Medulla oblongata (tissue), 1 donor: ENCODE measurements around the gene MUL1.
A peak's percentile ranks its signal among the peaks of the same experiment; 100 is the strongest.

Experiments
- DNase-seq: peaks from one replicate; pipeline ENCODE4 v3.0.0-alpha.2; 2015; ENCODE audit errors: extremely low spot score

Gene MUL1

GRCh38 chr1:20485527-20486456 is 22.2 kb downstream of the MUL1 start, which contains the start of gene CAMK2N1:
TSS of gene CAMK2N1 (minus strand) at chr1:20486210. CDS start at chr1:20485379, 831 bp downstream.
- DNase-seq: peak; percentile 82

- DNase-seq: no peak
Observed at GRCh38 chr1:20484519-20485462, 23.2 kb downstream of the MUL1 start.

GRCh38 chr1:20483833-20484518 is 24.0 kb downstream of the MUL1 start:
- peak; percentile 48 for DNase-seq

- DNase-seq: no peak
Observed at GRCh38 chr1:20483098-20483832, 24.7 kb downstream of the MUL1 start.

- no peak for DNase-seq
Observed at GRCh38 chr1:20481643-20482498, 26.1 kb downstream of the MUL1 start.

- DNase-seq: no peak
Observed at GRCh38 chr1:20480951-20481617, 26.9 kb downstream of the MUL1 start.

GRCh38 chr1:20480243-20480944 is 27.6 kb downstream of the MUL1 start:
- peak; percentile 91 for DNase-seq

- DNase-seq: no peak
Observed at GRCh38 chr1:20479840-20480239, 28.1 kb downstream of the MUL1 start.

- DNase-seq: no peak
Observed at GRCh38 chr1:20478057-20478635, 29.8 kb downstream of the MUL1 start.

- peak; percentile 70 for DNase-seq
Observed at GRCh38 chr1:20477348-20478056, 30.4 kb downstream of the MUL1 start.

- peak; percentile 80 for DNase-seq
Observed at GRCh38 chr1:20476265-20477038, 31.5 kb downstream of the MUL1 start.

GRCh38 chr1:20474996-20475395 is 33.0 kb downstream of the MUL1 start:
- DNase-seq: no peak

- DNase-seq: no peak
Observed at GRCh38 chr1:20474333-20474975, 33.5 kb downstream of the MUL1 start.

- no peak for DNase-seq
Observed at GRCh38 chr1:20473894-20474293, 34.1 kb downstream of the MUL1 start.

GRCh38 chr1:20472860-20473711 is 34.9 kb downstream of the MUL1 start:
- DNase-seq: peak; percentile 68

- no peak for DNase-seq
Observed at GRCh38 chr1:20472121-20472520, 35.8 kb downstream of the MUL1 start.
